Mammary epithelial cell (primary cell): ENCODE results near the gene POLR1B.

Experiments
- CTCF ChIP-seq, 2 donors: IDR thresholded peaks in 1 of 2; conservative IDR thresholded peaks in 1 of 2; 2 replicates each; pipeline ENCODE4 v1.5.1; 2011 to 2012; ENCODE audit warnings: inconsistent platforms in 2 of 2, low read length in 2 of 2, mild to moderate bottlenecking in 2 of 2, control low read depth in 1 of 2, low read depth in 1 of 2; ENCODE audit not compliant: insufficient read depth in 1 of 2; ENCODE audit errors: extremely low read depth in 1 of 2
- EZH2 ChIP-seq: IDR thresholded peaks from 2 replicates; pipeline ENCODE4 v1.6.1; 2012; ENCODE audit warnings: low read length, inconsistent platforms, borderline replicate concordance

GRCh38 chr2:112519506-112519905, 22.8 kb upstream of the POLR1B start:
- TF ChIP-seq CTCF (conservative IDR thresholded peaks at IDR 0.05 in 1 of 2, IDR thresholded peaks at IDR 0.05 in 1 of 2; ENCODE audit: extremely low read depth in 1 of 2, insufficient read depth in 1 of 2, low read depth in 1 of 2, low read length in 2 of 2) (no peak), EZH2 (no peak)
